Measurements from ENCODE around the gene GNAI2. TPM values are rescaled to one million over a fixed set of nuclear protein-coding genes. Genes with fewer than 3 reads are reported as not detected.

GNAI2 gene
- total and polyA plus RNA-seq, 8 donors: 61.1 to 211 (median 79.2) TPM

DNA sequence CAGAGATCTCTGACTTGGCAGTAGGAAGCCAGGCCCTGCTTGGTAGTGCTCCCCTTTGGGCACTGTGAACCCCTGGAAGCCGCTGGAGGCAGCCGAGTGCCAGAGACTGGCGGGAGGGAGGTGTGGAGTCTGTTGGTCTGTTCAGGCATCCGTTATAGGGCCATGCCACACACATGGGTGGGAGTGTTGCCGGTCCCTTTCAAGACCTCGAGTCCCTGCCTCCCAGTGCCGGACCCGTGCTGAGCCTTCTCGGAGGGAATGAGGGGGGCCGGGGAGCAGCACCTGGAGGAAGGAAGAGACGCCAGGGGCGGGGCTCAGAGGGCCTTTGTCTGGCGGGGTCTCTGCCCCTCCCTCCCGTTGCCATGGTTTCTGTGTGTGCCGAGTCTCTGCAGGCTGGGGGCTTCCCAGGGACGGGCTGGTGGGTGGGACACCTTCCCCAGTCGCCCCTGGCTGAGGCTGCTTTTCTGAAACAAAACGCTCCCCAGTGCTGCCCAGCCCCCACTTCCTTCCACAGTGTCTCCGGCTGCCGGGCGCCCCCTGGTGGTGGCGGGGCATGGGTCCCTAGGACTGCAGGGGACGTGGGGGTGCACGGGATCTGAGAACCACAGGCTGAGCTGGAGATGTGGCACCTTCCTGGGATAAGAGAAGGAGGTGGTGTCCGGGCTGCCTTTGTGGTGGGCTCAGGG lies 10.0 kb downstream of the GNAI2 start:
- Histone ChIP-seq H3K27ac (peak overlapping the region; percentile 53 to 97 (median 90)), H3K4me3 (peak overlapping the region; percentile 46 to 55 (median 51)), H3K9me3 (no peaks in the 10 kb centered on the region), H3K36me3 (peaks cover 0 to 6% (median 0%) of the 10 kb centered on the region in 4 donors), H3K4me1 (peaks cover 92 to 100% (median 98%) of the 10 kb centered on the region in 4 donors), H3K27me3 (no peaks in the 10 kb centered on the region)
- WGBS, 5 donors: 0 to 2% (median 1%) methylated on average over 14 to 25 of the region's 25 CpGs
- intact Hi-C loops (cut with DNase I; ENCODE audit: low total_unique reads): no loop called here
- TF ChIP-seq, protein P1, sequence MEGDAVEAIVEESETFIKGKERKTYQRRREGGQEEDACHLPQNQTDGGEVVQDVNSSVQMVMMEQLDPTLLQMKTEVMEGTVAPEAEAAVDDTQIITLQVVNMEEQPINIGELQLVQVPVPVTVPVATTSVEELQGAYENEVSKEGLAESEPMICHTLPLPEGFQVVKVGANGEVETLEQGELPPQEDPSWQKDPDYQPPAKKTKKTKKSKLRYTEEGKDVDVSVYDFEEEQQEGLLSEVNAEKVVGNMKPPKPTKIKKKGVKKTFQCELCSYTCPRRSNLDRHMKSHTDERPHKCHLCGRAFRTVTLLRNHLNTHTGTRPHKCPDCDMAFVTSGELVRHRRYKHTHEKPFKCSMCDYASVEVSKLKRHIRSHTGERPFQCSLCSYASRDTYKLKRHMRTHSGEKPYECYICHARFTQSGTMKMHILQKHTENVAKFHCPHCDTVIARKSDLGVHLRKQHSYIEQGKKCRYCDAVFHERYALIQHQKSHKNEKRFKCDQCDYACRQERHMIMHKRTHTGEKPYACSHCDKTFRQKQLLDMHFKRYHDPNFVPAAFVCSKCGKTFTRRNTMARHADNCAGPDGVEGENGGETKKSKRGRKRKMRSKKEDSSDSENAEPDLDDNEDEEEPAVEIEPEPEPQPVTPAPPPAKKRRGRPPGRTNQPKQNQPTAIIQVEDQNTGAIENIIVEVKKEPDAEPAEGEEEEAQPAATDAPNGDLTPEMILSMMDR (IDR thresholded peaks at IDR 0.05): peak in 6 of 7 experiments; percentile 67 to 99 (median 96)
- TF ChIP-seq POLR2AphosphoS5 (IDR thresholded peaks at IDR 0.05) (peak in 2 of 3 donors; percentile 55 to 72), POLR2A (IDR thresholded peaks at IDR 0.05) (no peak), EP300 (IDR thresholded peaks at IDR 0.05) (no peak)
- peak; percentile 94 to 96 for DNase-seq

DNA sequence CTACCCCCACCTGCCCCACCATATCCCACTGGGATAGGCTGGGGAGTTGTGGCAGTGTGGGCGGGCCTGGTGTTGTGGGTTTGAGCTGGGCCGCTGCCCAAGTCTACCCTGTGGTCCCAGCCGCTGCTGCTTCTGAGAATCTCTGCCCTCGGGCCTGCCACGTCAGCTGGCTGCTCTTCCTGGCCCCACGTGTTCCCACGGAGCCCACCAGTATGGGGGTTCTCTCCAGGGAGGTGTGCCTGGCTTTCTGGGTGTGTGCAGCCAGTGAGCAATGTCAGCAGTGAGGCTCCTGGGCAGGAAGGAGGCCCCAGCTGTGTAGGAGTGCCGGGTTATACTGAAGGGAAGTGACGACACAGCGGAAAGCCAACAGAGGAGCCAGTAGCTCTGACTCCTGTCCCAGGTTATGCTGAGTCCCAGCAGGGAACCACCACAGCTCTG lies 10.5 kb downstream of the GNAI2 start:
- WGBS, 5 donors: 5 to 36% (median 26%) methylated on average over 8 to 10 of the region's 10 CpGs
- Histone ChIP-seq H3K36me3 (peaks cover 0 to 12% (median 2%) of the 10 kb centered on the region in 4 donors), H3K9me3 (no peaks in the 10 kb centered on the region), H3K4me1 (peaks cover 88 to 100% (median 97%) of the 10 kb centered on the region in 4 donors), H3K27me3 (no peaks in the 10 kb centered on the region), H3K4me3 (peak overlapping the region in 3 of 4 donors; percentile 46 to 55 (median 54)), H3K27ac (peak overlapping the region; percentile 53 to 97 (median 90))
- intact Hi-C loops (cut with DNase I; ENCODE audit: low total_unique reads): no loop called here
- TF ChIP-seq, protein P1 (IDR thresholded peaks at IDR 0.05): peak in 1 of 7 experiments; percentile 30
- TF ChIP-seq POLR2AphosphoS5 (IDR thresholded peaks at IDR 0.05) (peak in 1 of 3 donors; percentile 44), POLR2A (IDR thresholded peaks at IDR 0.05) (no peak), EP300 (IDR thresholded peaks at IDR 0.05) (no peak)
- peak in 1 of 2 donors; percentile 86 for DNase-seq

DNA sequence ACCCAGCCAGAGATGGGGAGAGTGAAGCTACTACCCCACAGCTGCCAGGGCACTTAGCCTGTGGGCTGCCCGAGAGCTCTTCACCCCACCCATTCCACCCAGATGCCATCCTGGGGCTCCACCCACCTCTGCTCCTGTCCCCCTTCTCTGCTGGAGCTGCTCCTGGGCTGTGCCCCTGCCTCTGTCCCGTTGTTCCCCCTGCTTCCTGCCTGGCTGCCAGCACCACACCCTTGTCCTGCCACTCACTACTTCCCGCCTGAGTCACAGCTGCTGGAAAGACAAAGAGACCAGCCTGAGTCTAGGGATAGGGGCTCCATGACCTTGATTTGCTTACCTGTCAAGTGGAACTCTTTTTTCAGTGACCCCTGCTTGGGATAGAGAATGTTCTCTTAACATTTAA lies 12.4 kb downstream of the GNAI2 start:
- peaks cover 16 to 31% (median 20%) of the 10 kb centered on the region in 4 donors for H3K36me3 ChIP-seq
- H3K4me1 ChIP-seq: peaks cover 70 to 99% (median 88%) of the 10 kb centered on the region in 4 donors
- no peaks in the 10 kb centered on the region for H3K27me3 ChIP-seq
- intact Hi-C loops (cut with DNase I; ENCODE audit: low total_unique reads): no loop called here
- 12 to 36% (median 20%) methylated on average over 3 of the region's 3 CpGs for WGBS, 5 donors
- H3K27ac ChIP-seq: peak overlapping the region; percentile 66 to 97 (median 90)
- H3K4me3 ChIP-seq: peak overlapping the region in 1 of 4 donors; percentile 4
- peak; percentile 62 to 84 for DNase-seq
- no peak for TF ChIP-seq EP300 (IDR thresholded peaks at IDR 0.05)
- peak in 2 of 3 donors; percentile 56 to 60 for TF ChIP-seq POLR2AphosphoS5 (IDR thresholded peaks at IDR 0.05)
- H3K9me3 ChIP-seq: no peaks in the 10 kb centered on the region

DNA sequence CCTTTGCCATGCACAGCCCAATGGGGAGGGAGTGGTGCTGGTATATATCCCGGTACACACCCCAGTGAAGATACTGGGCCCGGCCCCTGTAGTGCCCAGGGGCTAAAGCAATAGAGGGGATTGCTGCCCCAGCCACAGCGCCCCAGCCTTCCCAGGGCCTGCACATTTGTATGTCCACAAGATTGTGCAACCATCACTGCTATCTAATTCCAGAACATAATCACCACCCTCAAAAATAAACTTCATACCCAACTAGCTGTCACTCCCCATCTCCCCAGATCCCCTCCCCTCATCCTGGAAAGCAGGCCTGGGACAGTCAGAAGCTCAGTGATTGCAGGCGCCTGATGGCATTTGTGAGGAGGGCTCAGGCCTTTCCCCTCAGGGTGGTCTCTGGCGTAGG lies 13.5 kb downstream of the GNAI2 start:
- TF ChIP-seq POLR2A (IDR thresholded peaks at IDR 0.05) (no peak), EP300 (IDR thresholded peaks at IDR 0.05) (no peak)
- peaks cover 63 to 97% (median 81%) of the 10 kb centered on the region in 4 donors for H3K4me1 ChIP-seq
- H3K27me3 ChIP-seq: no peaks in the 10 kb centered on the region
- H3K36me3 ChIP-seq: peaks cover 26 to 41% (median 30%) of the 10 kb centered on the region in 4 donors
- intact Hi-C loops (cut with DNase I; ENCODE audit: low total_unique reads): no loop called here
- 87 to 94% (median 90%) methylated on average over 5 of the region's 5 CpGs for WGBS, 5 donors
- DNase-seq: no peak
- H3K4me3 ChIP-seq: no peak overlapping the region
- H3K9me3 ChIP-seq: no peaks in the 10 kb centered on the region
- H3K27ac ChIP-seq: peak overlapping the region; percentile 66 to 97 (median 90)

DNA sequence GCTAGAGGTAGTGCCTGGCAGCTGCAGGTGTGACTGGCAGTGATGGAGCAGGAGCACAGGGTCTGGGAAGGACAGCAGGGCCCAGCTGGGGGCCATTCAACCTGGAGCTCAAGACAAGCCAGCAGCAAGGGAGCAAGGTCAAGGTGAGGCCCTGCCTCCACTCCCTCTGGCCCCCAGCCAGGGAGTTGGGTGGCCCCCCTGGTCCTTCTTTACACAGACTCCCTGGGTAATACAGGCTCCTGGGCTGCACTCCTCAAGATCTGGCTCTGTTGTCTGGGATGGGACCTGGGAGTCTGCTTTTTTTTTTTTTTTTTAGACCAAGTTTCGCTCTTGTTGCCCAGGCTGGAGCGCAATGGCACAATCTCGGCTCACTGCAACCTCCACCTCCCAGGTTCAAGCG lies 14.5 kb downstream of the GNAI2 start:
- 88 to 94% (median 89%) methylated on average over 4 of the region's 4 CpGs for WGBS, 5 donors
- peaks cover 34 to 52% (median 41%) of the 10 kb centered on the region in 4 donors for H3K36me3 ChIP-seq

More for the DNA sequence above, 14.5 kb downstream of the GNAI2 start:
- Histone ChIP-seq H3K4me3 (no peak overlapping the region), H3K27me3 (no peaks in the 10 kb centered on the region), H3K27ac (peak overlapping the region in 4 of 5 donors; percentile 84 to 97 (median 92)), H3K9me3 (no peaks in the 10 kb centered on the region), H3K4me1 (peaks cover 54 to 97% (median 76%) of the 10 kb centered on the region in 4 donors)
- no peak for DNase-seq
- intact Hi-C loops (cut with DNase I; ENCODE audit: low total_unique reads): no loop called here
- TF ChIP-seq POLR2A (IDR thresholded peaks at IDR 0.05): no peak
- TF ChIP-seq EP300 (IDR thresholded peaks at IDR 0.05): no peak
- TF ChIP-seq, protein P1 (IDR thresholded peaks at IDR 0.05): no peak
- TF ChIP-seq POLR2AphosphoS5 (IDR thresholded peaks at IDR 0.05): no peak

Data from stomach (tissue), 9 donors.